A549 (cell line): ENCODE data around the gene SUN2. TPM values are rescaled to one million over a fixed set of nuclear protein-coding genes. Genes with fewer than 3 reads are reported as not detected.

ENCODE experiments used
- ATAC-seq, 2 experiments: fragments of 200-7000 bp in 1 of 2; fragments of >200 bp in 1 of 2; cut with Nextera tagmentation in 1 of 2; cut with Tn5 transposase in 1 of 2; 3 replicates each; pipeline versions ENCODE4 v1.8.0 to v1.9.1; 2018 to 2020; ENCODE audit warnings: mild to moderate bottlenecking in 1 of 2, moderate library complexity in 1 of 2
- CTCF ChIA-PET: fragments of 300-600 bp; sonication (Branson Sonifier 250); formaldehyde crosslinking; extraction: SDS; loops from one replicate; lab custom pipeline; 2021; ENCODE audit warnings: antibody characterized with exemption, inconsistent platforms; lab: Yijun Ruan, JAX
- POLR2A ChIA-PET: fragments of 350-600 bp; formaldehyde crosslinking; extraction: SDS; loops from one replicate; lab custom pipeline; 2021; ENCODE audit warnings: antibody characterized with exemption, inconsistent platforms; lab: Yijun Ruan, JAX
- DNase-seq, 2 experiments: peaks; one replicate each; pipeline versions ENCODE4 v3.0.0 to v3.0.0-alpha.2; 2011 to 2016; ENCODE audit warnings: low read depth in 1 of 2, low spot score in 1 of 2
- FAIRE-seq: peaks from 2 replicates; lab custom pipeline; 2011; peaks lifted over from hg19 to GRCh38; lab: Jason Lieb, UNC
- H3K27ac ChIP-seq, 2 experiments: fragments of >200 bp; sonication (Bioruptor Twin); formaldehyde crosslinking; 3 replicates each; pipeline ENCODE4 v1.5.1; 2016 to 2017
- H3K4me1 ChIP-seq: fragments of >200 bp; sonication (Bioruptor Twin); formaldehyde crosslinking; 3 replicates; pipeline ENCODE4 v1.6.1; 2016
- H3K4me2 ChIP-seq: fragments of >200 bp; sonication (Bioruptor Twin); formaldehyde crosslinking; 3 replicates; pipeline ENCODE4 v1.6.1; 2016
- H3K4me3 ChIP-seq: fragments of >200 bp; sonication (Bioruptor Twin); formaldehyde crosslinking; 3 replicates; pipeline ENCODE4 v1.5.1; 2016
- H3K9me3 ChIP-seq: fragments of >200 bp; sonication (Bioruptor Twin); formaldehyde crosslinking; 3 replicates; pipeline ENCODE4 v1.6.1; 2016
- CHD4 ChIP-seq: fragments of 200-600 bp; sonication (generic); IDR thresholded peaks from 2 replicates; pipeline ENCODE4 v1.6.1; 2016; ENCODE audit warnings: antibody characterized with exemption, mild to moderate bottlenecking, borderline replicate concordance
- ELK1 ChIP-seq: fragments of 150-350 bp; IDR thresholded peaks from 2 replicates; pipeline ENCODE4 v1.6.1; 2014; ENCODE audit warnings: low read depth, mild to moderate bottlenecking, low read length
- EP300 ChIP-seq, 2 experiments: fragments of >200 bp; sonication (Bioruptor Twin); formaldehyde crosslinking; IDR thresholded peaks; 2 replicates in 1 of 2; 3 replicates in 1 of 2; pipeline ENCODE4 v1.6.1; 2016 to 2017
- ESRRA ChIP-seq: fragments of 150-350 bp; IDR thresholded peaks from 2 replicates; pipeline ENCODE4 v1.6.1; 2014; ENCODE audit warnings: mild to moderate bottlenecking, low read length, borderline replicate concordance
- GATA3 ChIP-seq: IDR thresholded peaks from 2 replicates; pipeline ENCODE4 v1.6.1; 2012; ENCODE audit warnings: borderline replicate concordance
- HDAC2 ChIP-seq: fragments of 200-600 bp; sonication (generic); IDR thresholded peaks from 2 replicates; pipeline ENCODE4 v1.6.1; 2016
- HES2 ChIP-seq: fragments of >200 bp; sonication (Bioruptor Twin); formaldehyde crosslinking; IDR thresholded peaks from 2 replicates; pipeline ENCODE4 v1.6.1; 2016
- HEYL ChIP-seq: fragments of 250-450 bp; sonication (Bioruptor Pico); IDR thresholded peaks from 2 replicates; pipeline ENCODE4 v1.8.0; 2021; ENCODE audit warnings: mild to moderate bottlenecking, moderate library complexity
- HMGXB4 ChIP-seq: fragments of 250-450 bp; sonication (Bioruptor Pico); IDR thresholded peaks from 2 replicates; pipeline ENCODE4 v1.5.0; 2021; ENCODE audit warnings: mild to moderate bottlenecking, moderate library complexity, borderline replicate concordance
- HOXA7 ChIP-seq: fragments of 250-450 bp; sonication (Bioruptor Pico); IDR thresholded peaks from 2 replicates; pipeline ENCODE4 v1.5.0; 2020; ENCODE audit warnings: mild to moderate bottlenecking, moderate library complexity
- HOXB5 ChIP-seq: fragments of 250-450 bp; sonication (Bioruptor Pico); IDR thresholded peaks from 2 replicates; pipeline ENCODE4 v1.5.0; 2020; ENCODE audit warnings: mild to moderate bottlenecking, moderate library complexity
- JUN ChIP-seq, 2 experiments: fragments of >200 bp; sonication (Bioruptor Twin); formaldehyde crosslinking; IDR thresholded peaks; 2 replicates in 1 of 2; 3 replicates in 1 of 2; pipeline ENCODE4 v1.6.1; 2016 to 2017
- JUNB ChIP-seq: fragments of >200 bp; sonication (Bioruptor Twin); formaldehyde crosslinking; IDR thresholded peaks from 2 replicates; pipeline ENCODE4 v1.6.1; 2016
- PHF8 ChIP-seq: fragments of 200-600 bp; sonication (generic); IDR thresholded peaks from 2 replicates; pipeline ENCODE4 v1.6.1; 2016; ENCODE audit warnings: low read depth, mild to moderate bottlenecking, antibody characterized with exemption, moderate library complexity, borderline replicate concordance
- RAD21 ChIP-seq, 2 experiments: fragments of >200 bp in 1 of 2; sonication (Bioruptor Twin) in 1 of 2; formaldehyde crosslinking in 1 of 2; IDR thresholded peaks in 1 of 2; conservative IDR thresholded peaks in 1 of 2; 2 replicates in 1 of 2; 3 replicates in 1 of 2; pipeline ENCODE4 v1.6.1; 2012 to 2018; ENCODE audit warnings: inconsistent platforms in 1 of 2
- RCOR1 ChIP-seq: fragments of 150-350 bp; IDR thresholded peaks from 2 replicates; pipeline ENCODE4 v1.6.1; 2014; ENCODE audit warnings: antibody characterized with exemption, low read length, low read depth
- REST ChIP-seq: fragments of 200-600 bp; sonication (generic); IDR thresholded peaks from 2 replicates; pipeline ENCODE4 v1.6.1; 2016; ENCODE audit warnings: antibody characterized with exemption, mild to moderate bottlenecking, moderate library complexity
- RFX5 ChIP-seq: fragments of 450-650 bp; IDR thresholded peaks from 2 replicates; pipeline ENCODE4 v1.7.1; 2014; ENCODE audit warnings: antibody characterized with exemption, mild to moderate bottlenecking, moderate library complexity
- TP53 ChIP-seq: fragments of 250-450 bp; sonication (Bioruptor Pico); IDR thresholded peaks from 2 replicates; pipeline ENCODE4 v1.5.0; 2021; ENCODE audit warnings: mild to moderate bottlenecking, moderate library complexity
- USF2 ChIP-seq: fragments of 450-650 bp; IDR thresholded peaks from 2 replicates; pipeline ENCODE4 v1.6.1; 2014; ENCODE audit warnings: antibody characterized with exemption
- ZFP36 ChIP-seq: fragments of 450-650 bp; IDR thresholded peaks from 2 replicates; pipeline ENCODE4 v1.6.1; 2014; ENCODE audit warnings: borderline replicate concordance; ENCODE audit not compliant: partially characterized antibody
- ZNF302 ChIP-seq: fragments of 250-450 bp; sonication (Bioruptor Pico); IDR thresholded peaks from 2 replicates; pipeline ENCODE4 v1.9.0; 2021; ENCODE audit warnings: inconsistent platforms, mild to moderate bottlenecking, moderate library complexity
- ZSCAN20 ChIP-seq: fragments of 250-450 bp; sonication (Bioruptor Pico); IDR thresholded peaks from 2 replicates; pipeline ENCODE4 v1.8.0; 2022; ENCODE audit warnings: mild to moderate bottlenecking, moderate library complexity
- WGBS: methylation state at CpG from one replicate; pipeline ENCODE4 v1.1.6; 2017; ENCODE audit errors: missing lambda C conversion rate; 5-methylcytosine and 5-hydroxymethylcytosine counted together
- polyA plus RNA-seq, 4 experiments: library from polyadenylated mRNA; depleted of rRNA in 3 of 4; stranded (reverse); fragments of >200 nt; fragmentation: RNase III in 1 of 4; extraction: RNeasy Plus Mini Kit Qiagen cat#74134 plus additional on column Dnase treatment in 1 of 4; gene quantifications; 2 replicates in 3 of 4; 3 replicates in 1 of 4; pipeline ENCODE4 v1.2.3, GENCODE V29; 2011 to 2017

Gene SUN2
- polyA plus RNA-seq, 2 of the 4 experiments (the other 2 are of a cell fraction): 12.6 to 24.0 TPM

GRCh38 chr22:38745676-38746460, 9.9 kb downstream of the SUN2 start (continued):
- TF ChIP-seq ESRRA (no peak), HOXA7 (CRISPR knock-in tag) (no peak), HDAC2 (no peak), HEYL (CRISPR knock-in tag) (no peak), HMGXB4 (CRISPR knock-in tag) (no peak), JUNB (no peak), EP300 (IDR thresholded peaks at IDR 0.05) (no peak)
- TF ChIP-seq, all 56 proteins: peak for 0

GRCh38 chr22:38744981-38745380, 10.8 kb downstream of the SUN2 start:
- ChIA-PET POLR2A (no interaction called here), CTCF (interaction anchor here (0.7 kb wide), 2 partner anchors 23 to 662 kb away, joined by 3 to 4 read pairs; no protein-coding TSS in a partner anchor)
- Histone ChIP-seq H3K27ac (no peak overlapping the region), H3K4me3 (no peak overlapping the region), H3K4me2 (no peak overlapping the region), H3K4me1 (no peaks in the 10 kb centered on the region), H3K9me3 (no peaks in the 10 kb centered on the region)
- DNase-seq: no peak
- FAIRE-seq: no peak
- 85% methylated on average over 4 of the region's 6 CpGs for WGBS
- TF ChIP-seq HES2 (no peak), ELK1 (no peak), JUN (IDR thresholded peaks at IDR 0.05) (no peak), ZNF302 (CRISPR knock-in tag) (no peak), GATA3 (no peak), HOXB5 (no peak), ZSCAN20 (no peak), TP53 (CRISPR knock-in tag) (no peak), HMGXB4 (CRISPR knock-in tag) (no peak), CHD4 (no peak), USF2 (no peak), HEYL (CRISPR knock-in tag) (no peak), RAD21 (conservative IDR thresholded peaks at IDR 0.05 in 1 of 2, IDR thresholded peaks at IDR 0.05 in 1 of 2) (no peak), ZFP36 (no peak), REST (no peak), RCOR1 (no peak), PHF8 (no peak), RFX5 (no peak)
- no peak for ATAC-seq
